ENCODE data around the gene MGAT1.

- no peak for TF ChIP-seq EZH2 (IDR thresholded peaks at IDR 0.05)
- no peak for TF ChIP-seq POLR2AphosphoS5 (IDR thresholded peaks at IDR 0.05; ENCODE audit: borderline replicate concordance, low read depth, low read length)
These were observed 4.4 kb upstream of the MGAT1 start for GRCh38 chr5:180807046-180807445.

Measured in SK-N-MC (cell line).